NCI-H446 (cell line): ENCODE data around the gene SRCIN1.
"Not testable (repeated sequence)": the region's sequence is repeated elsewhere in the genome, so short reads cannot be mapped to it uniquely, and the experiment has no call there.

Source experiments
- DNase-seq, 2 experiments: peaks; one replicate each; lab custom pipeline; 2025; lab: John Stamatoyannopoulos, UW

SRCIN1 gene

DNA sequence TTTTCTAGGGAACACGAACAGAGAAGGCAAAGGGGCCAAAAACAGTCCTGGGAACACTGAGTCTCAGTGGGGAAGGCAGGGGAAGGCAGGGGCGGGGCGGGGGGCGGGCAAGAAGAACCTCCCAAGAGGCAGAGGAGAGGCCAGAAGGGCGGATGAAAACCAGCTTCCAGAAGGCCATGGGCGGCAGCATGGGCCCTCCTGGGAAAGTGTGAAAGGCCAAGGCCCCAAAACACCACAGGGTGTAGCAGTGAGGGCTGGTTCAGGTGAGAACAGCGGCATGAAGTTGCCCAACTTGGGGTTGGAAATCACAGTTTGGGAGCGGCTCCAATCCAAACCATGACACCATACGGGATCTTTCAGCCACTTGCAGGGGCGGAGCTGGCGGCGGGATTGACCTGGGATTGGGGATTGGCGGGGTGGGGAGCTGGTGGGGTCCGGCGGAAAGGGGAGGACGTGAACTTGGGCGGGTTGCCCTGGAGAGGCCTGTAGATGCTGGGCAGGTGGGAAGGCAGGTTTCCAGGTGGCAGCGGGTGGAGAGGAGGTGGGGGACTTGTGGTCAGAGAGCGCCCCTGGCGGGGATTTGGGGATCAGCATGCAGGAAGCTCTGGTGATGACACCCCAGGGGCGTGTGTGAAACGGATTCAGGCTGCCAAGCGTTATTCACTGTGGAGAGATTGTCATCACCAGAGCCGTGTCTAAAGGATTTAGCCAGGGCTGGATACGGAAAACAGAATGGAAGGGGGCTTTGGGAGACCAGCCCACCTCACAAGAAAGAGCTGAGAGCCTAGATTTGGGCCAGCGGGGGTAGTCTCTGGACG is 96.6 kb downstream of the SRCIN1 start:
- no peak for DNase-seq

- DNase-seq, result no peak
These were observed 97.2 kb downstream of the SRCIN1 start for GRCh38 chr17:38508570-38508950.

DNA sequence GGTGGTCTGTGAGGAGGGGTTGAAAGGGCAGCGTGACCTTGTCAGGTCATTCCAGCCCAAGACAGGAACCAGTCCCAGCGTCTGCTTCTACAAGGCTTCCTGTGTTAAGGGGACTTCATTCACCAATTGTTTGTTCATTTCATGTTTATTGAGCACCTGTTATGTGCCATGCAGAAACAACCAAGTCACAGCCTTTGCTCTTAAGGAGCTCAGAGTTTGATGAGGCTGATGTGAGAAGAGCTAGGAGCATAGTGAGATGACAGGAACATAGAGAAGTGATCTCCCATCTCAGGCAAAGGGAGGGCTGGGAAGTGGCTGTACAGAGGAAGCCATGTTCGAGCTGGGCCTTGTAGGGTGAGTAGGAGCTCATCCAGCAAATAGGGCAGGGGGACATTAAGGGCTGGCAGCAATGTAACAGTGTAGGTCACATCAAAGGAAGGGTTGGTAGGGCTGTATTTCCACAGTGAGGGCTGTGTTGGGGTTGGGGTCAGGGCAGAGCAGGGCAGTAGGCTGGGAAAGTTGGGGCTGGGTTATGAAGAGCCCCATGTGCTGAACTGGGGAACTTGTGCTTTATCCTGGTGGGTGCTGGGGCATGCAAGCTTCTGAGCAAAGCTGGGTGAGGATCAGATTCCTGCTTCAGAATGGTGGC is 97.7 kb downstream of the SRCIN1 start:
- DNase-seq, result no peak

GRCh38 chr17:38507436-38507835 is 98.3 kb downstream of the SRCIN1 start:
- DNase-seq, result no peak

DNA sequence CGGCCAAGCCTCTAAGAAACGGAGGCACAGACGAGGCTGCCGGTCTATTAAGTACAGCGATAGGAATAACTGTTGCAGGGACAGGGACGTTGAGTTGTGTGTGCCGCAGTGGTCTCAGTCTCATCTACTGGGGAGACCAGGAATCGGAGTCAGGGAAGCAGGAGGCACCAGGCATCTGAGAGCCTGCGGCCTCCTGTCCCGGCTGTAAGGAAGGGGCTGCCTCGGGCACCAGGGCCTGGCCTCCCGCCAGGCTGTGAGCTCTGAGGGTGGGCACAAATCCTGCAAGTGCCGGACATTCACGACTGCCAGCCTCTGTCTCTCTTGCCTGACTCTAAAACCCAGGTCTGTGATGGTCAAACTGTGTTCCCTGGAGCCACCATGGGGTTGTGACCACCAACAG is 101.5 kb downstream of the SRCIN1 start:
- no peak for DNase-seq

- not testable (repeated sequence) for DNase-seq
These were observed 102.4 kb downstream of the SRCIN1 start for GRCh38 chr17:38503286-38503913.

GRCh38 chr17:38501718-38502117 is 104.0 kb downstream of the SRCIN1 start:
- DNase-seq, result not testable (repeated sequence)

DNA sequence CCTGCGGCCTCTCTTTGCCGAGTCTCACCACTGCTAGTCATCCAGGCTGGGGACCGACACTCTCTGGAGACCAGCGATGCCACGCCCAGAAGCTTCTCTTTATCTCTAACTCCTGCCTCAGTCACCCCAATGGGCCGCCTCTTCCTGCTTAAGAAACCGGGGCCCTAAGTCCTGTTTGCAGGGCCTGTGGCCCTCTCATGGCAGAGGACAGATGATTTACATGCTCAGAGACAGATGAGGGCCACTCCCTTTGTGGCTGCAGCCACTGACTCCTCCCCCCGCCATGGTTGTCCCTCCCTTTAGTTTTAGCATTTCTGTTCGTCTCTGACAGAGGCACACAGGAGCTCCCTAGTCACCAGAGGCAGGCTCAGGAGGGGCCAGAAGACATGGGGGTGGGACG is 106.5 kb downstream of the SRCIN1 start:
- not testable (repeated sequence) for DNase-seq

GRCh38 chr17:38498353-38498752 is 107.4 kb downstream of the SRCIN1 start:
- DNase-seq, result no peak

DNA sequence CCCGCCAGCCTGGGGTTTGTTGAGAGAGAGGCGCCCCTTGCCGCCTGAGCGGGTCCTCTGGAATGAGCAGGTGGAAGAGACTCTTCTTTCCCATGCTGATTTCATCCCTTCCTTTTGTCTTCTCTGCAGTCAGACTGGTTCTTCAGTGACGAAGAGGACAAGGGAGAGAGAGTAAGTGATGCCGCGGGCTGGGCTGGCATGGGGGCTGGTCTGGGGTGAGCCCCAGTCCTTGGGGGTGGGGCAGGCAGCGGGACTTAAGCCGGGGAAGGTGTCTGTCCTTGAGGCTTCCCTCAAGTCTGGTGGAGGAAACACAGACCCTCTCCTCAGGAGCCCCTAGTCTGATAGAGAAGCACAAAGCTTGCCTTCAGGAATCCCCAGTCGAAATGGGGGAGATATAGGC is 108.1 kb downstream of the SRCIN1 start:
- not testable (repeated sequence) for DNase-seq

DNA sequence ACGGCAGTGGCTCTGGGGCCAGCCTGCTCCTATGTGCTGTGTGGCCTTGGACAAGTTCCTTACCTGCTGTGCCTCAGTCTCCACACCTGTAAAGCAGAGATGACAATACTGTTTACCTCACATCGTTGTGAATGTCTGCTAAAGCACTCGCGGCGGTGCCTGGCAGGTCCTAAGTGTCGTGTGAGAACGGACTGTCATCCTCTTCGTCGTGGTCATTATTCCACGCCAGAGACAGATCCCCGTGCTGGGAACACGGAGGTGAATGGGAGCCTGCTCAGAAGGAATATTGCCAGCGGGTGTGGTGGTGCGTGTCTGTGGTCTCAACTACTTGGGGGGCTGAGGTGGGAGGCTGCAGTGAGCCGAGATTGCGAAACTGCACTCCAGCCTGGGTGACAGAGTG is 111.6 kb downstream of the SRCIN1 start:
- not testable (repeated sequence) for DNase-seq

DNA sequence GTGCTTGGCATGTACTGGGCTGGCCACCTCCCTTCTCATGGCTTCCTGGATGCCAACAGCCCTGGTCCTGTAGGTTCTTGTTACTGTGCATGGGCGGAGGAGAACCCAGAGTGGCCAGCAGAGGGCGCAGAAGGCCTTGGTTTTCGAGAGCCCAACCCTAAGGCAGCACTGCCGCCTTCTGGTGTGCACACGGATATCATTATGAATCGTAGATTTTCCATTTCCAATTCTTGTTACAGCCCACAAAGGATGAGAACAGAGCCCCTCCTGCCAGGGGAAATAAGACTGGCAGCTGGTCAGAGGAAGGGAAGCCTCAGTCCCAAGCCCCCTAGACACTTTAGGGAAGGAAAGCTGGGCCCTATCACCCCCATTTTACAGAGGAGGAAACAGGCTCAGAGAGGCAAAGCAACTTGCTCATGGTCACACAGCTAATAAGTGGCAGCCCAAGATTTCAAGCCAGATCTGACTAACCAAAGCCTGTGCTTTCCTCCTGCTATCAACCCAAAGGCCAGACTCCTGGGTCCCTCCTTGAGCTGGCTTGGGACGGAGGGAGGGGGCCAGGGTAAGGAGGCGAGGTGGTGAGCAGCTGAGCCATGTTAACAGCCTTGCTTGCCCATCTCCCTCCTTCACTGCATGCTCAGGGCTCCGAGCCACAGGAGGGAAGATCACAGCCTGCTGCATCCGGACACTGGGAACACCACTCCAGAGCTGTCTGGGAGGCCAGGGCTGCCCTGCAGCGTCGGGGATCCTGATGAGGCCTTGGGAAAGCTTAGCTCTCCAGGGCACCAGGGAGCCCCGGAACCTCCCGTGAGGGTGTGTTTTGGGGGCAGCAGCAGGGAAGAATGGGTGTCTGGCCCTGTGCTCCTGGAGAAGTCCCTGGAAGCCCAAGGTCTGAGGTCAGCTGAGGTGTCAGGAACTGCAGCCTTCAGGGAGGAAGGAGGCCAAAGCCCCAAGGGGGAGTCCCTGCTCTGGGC is 113.4 kb downstream of the SRCIN1 start:
- DNase-seq, result peak; percentile 74 to 91

DNA sequence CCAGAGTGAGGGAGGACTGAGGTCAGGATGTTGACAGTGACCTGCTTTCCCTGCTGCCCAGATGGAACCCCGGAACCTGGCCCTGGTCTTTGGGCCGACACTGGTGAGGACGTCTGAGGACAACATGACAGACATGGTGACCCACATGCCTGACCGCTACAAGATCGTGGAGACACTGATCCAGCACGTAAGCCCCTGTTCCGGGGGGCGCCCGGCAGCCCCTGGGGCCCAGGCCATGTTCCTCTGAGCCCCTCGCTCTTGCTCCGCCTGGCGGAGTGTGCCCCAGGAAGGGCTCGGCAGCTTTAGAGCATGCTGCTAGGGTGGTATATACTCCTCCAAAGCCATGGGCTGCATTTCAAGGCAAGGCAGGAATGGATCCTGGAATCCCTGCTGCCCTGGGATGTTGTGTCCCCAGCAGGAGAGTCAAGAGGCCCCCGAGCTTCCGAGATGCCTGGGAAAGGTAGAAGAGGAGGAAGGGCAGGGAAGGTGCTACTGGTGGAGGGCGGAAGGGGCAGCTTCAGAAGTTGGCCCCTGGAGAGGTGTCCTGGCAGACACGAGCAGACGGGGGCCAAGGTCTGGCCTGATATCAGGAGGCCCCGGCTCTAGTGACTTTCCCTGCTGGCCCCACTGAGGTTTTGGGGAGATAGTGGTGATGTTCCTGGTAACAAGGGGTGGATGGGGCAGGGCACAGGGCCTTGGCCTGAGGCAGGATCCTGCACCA is 114.2 kb downstream of the SRCIN1 start:
- not testable (repeated sequence) for DNase-seq

GRCh38 chr17:38489774-38490173 is 116.0 kb downstream of the SRCIN1 start:
- DNase-seq, result not testable (repeated sequence)

DNA sequence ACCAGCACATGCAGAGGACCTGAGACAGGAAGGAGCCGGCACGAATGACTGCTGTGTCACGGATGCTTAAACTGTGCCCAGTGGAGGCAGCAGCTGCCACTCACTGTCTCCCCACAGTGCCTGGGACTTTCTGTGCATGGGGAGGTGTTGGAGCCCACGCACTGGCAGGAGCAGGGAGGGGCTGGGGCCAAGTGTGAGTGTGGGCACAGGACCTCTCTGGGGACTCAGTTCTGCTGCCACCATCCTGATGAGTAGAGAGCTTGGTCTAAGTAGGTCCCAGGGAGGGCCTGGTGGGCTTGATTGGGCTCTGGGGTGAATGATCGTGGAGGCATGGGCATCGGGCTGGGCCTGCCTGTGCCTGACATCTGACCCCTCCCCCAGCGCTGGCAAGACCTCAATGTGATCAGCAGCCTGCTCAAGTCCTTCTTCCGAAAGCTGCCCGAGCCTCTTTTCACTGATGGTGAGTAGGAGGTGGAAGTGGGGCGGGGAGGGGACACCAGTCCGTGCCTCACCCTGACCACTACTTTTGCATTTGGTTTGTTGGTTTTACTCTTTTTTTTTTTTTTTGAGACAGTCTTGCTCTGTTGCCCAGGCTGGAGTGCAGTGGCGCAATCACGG is 120.0 kb downstream of the SRCIN1 start:
- not testable (repeated sequence) for DNase-seq

DNA sequence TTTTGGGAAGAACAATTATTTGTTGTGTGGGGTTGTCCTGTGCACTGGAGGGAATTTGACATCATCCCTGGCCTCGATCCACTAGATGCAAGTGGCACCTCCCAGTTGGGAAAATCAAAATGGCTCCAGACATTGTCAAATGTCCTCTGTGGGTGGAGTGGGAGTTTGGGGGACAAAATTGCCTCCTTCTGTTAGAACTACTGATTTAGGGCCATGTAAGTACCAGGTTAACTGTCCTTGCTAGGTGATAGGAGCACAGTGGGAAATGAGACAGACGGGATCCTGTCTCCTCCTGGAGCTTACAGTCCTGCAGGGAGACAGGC is 120.6 kb downstream of the SRCIN1 start:
- DNase-seq, result no peak

DNA sequence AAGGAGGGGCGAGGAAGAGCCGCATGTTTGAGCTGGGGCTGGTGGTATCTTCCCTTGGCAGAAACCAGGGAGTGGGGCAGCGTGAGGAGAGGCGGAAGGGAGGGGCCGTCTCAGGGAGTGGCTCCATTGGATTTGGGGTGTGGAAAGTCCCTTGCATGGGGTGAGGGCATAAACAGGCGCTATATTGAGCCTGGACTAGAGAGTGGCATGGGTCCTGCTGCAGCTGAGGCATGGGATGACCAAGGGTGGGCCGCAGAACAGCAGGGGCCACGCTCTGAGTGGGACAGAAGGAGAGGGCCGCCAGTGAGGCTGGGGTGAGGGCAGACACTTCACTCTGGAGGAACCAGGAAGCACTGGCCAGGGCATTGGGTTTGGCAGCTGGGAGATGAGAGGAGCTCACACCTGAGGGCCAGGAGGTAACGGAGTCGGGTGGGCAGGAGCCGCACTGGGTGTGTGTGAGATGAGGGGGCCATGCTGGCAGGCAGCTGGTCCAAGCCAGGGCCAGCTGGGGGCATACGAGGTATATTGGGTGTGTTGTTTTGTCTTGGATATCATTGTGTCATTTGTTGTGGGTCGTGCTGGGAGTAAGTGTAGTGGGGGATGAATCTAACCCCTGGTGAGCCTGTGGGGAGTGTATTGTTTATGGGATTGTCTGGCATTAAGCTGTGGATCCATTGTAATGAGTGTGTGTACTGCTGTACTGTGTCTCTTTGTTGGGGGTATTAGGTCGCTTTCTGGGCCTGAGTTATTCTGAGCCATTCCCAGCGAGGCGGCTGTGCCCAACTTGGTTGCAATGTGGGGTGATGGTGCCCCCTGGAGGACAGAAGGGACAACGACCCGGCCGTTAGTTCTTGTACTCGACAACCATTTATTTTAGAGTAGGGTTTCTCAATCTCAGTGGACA is 121.3 kb downstream of the SRCIN1 start:
- DNase-seq, result peak; percentile 53 to 76

GRCh38 chr17:38482700-38483043 is 123.1 kb downstream of the SRCIN1 start:
- not testable (repeated sequence) for DNase-seq

DNA sequence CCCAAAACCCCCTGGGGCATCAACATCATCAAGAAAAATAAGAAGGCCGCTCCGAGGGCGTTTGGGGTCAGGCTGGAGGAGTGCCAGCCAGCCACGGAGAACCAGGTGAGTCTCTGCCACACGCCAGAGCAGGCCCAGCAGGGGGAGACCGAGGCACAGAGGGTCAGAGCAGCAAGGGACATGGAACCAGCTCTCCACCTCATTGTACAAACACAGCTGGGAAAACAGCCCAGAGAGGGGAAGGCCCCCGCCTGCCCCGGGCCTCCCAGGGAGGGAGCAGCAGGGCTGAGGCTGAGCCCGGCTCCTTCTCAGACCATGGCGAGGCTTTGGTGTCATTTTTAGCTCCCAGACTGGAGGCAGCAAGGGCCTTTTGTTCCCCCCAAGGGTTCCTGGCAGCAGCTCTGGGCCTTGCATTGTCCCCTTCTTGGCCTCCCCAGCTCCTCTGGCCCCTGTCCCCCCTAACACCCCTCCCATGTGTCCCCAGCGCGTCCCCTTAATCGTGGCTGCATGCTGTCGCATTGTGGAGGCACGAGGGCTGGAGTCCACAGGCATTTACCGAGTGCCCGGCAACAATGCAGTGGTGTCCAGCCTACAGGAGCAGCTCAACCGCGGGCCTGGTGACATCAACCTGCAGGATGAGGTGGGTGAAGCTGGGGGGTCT is 123.6 kb downstream of the SRCIN1 start:
- not testable (repeated sequence) for DNase-seq
